Suprapubic skin (tissue), 4 donors: ENCODE results near the gene EIF5A2. TPM values are rescaled to one million over a fixed set of nuclear protein-coding genes. Genes with fewer than 3 reads are reported as not detected.
"Not testable (repeated sequence)": the region's sequence is repeated elsewhere in the genome, so short reads cannot be mapped to it uniquely, and the experiment has no call there.

Experiments used
- DNase-seq, 2 donors: peaks; one replicate each; pipeline ENCODE4 v3.0.0-alpha.2; 2019; ENCODE audit warnings: low spot score in 2 of 2
- H3K27ac ChIP-seq: fragments of 200-600 bp; sonication (generic); one replicate; pipeline ENCODE4 v1.5.1; 2019
- H3K27me3 ChIP-seq: fragments of 200-600 bp; sonication (generic); one replicate; pipeline ENCODE4 v1.5.1; 2019
- H3K36me3 ChIP-seq: fragments of 200-600 bp; sonication (generic); one replicate; pipeline ENCODE4 v1.5.1; 2019
- H3K4me1 ChIP-seq: fragments of 200-600 bp; sonication (generic); one replicate; pipeline ENCODE4 v1.5.1; 2019
- H3K4me3 ChIP-seq: fragments of 200-600 bp; sonication (generic); one replicate; pipeline ENCODE4 v1.5.1; 2019; ENCODE audit warnings: mild to moderate bottlenecking
- H3K9me3 ChIP-seq: fragments of 200-600 bp; sonication (generic); one replicate; pipeline ENCODE4 v1.5.1; 2019
- EP300 ChIP-seq: sonication (generic); formaldehyde crosslinking; IDR thresholded peaks from one replicate; pipeline ENCODE4 v1.6.1; 2017; ENCODE audit warnings: antibody characterized with exemption
- POLR2A ChIP-seq, 2 donors: fragments of 450-650 bp; IDR thresholded peaks; one replicate each; pipeline ENCODE4 v1.6.1; 2017; ENCODE audit warnings: antibody characterized with exemption in 2 of 2, mild to moderate bottlenecking in 2 of 2, moderate library complexity in 2 of 2
- POLR2AphosphoS5 ChIP-seq, 3 donors: sonication (generic); formaldehyde crosslinking; IDR thresholded peaks; one replicate each; pipeline ENCODE4 v1.6.1; 2017; ENCODE audit warnings: antibody characterized with exemption in 3 of 3
- WGBS: methylation state at CpG from one replicate; pipeline ENCODE4 v1.1.5; 2018; 5-methylcytosine and 5-hydroxymethylcytosine counted together
- total RNA-seq, 4 donors: library from RNA; depleted of rRNA; stranded (reverse); fragments of >200 nt; gene quantifications; one replicate each; pipeline ENCODE4 v1.1.0, GENCODE V29; 2016
- TF ChIP-seq, protein P1 (sequence below), 2 donors: fragments of 200-600 bp in 1 of 2; fragments of 450-650 bp in 1 of 2; sonication (generic) in 1 of 2; IDR thresholded peaks; one replicate each; pipeline ENCODE4 v1.5.1; 2016 to 2019; ENCODE audit warnings: antibody characterized with exemption in 2 of 2, mild to moderate bottlenecking in 1 of 2, moderate library complexity in 1 of 2

EIF5A2 gene
- total RNA-seq, 4 donors from 2014 or later: 1.9 to 5.3 (median 3.5) TPM

DNA sequence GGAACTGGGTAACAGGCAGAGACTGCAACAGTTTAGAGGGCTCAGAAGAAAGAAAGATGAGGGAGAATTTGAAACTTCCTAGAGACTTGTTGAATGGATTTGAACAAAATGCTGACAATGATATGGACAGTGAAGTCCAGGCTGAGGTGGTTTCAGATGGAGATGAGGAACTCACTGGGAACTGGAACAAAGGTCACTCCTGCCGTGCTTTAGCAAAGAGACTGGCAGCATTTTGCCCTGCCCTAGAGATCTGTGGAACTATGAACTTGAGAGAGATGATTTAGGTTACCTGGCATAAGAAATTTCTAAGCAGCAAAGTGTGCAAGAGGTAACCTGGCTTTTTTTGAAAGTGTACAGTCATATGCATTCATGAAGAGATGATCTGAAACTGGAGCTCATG lies 11.7 kb downstream of the EIF5A2 start:
- peaks cover 5% of the 10 kb centered on the region for H3K36me3 ChIP-seq
- no peak for DNase-seq
- H3K27ac ChIP-seq: no peak overlapping the region
- TF ChIP-seq POLR2AphosphoS5 (IDR thresholded peaks at IDR 0.05): no peak
- no peak for TF ChIP-seq POLR2A (IDR thresholded peaks at IDR 0.05)
- TF ChIP-seq, protein P1, sequence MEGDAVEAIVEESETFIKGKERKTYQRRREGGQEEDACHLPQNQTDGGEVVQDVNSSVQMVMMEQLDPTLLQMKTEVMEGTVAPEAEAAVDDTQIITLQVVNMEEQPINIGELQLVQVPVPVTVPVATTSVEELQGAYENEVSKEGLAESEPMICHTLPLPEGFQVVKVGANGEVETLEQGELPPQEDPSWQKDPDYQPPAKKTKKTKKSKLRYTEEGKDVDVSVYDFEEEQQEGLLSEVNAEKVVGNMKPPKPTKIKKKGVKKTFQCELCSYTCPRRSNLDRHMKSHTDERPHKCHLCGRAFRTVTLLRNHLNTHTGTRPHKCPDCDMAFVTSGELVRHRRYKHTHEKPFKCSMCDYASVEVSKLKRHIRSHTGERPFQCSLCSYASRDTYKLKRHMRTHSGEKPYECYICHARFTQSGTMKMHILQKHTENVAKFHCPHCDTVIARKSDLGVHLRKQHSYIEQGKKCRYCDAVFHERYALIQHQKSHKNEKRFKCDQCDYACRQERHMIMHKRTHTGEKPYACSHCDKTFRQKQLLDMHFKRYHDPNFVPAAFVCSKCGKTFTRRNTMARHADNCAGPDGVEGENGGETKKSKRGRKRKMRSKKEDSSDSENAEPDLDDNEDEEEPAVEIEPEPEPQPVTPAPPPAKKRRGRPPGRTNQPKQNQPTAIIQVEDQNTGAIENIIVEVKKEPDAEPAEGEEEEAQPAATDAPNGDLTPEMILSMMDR (IDR thresholded peaks at IDR 0.05): no peak
- no peak for TF ChIP-seq EP300
- H3K9me3 ChIP-seq: no peaks in the 10 kb centered on the region
- H3K4me3 ChIP-seq: no peak overlapping the region
- H3K4me1 ChIP-seq: no peaks in the 10 kb centered on the region
- no peaks in the 10 kb centered on the region for H3K27me3 ChIP-seq
- 93% methylated on average over 1 of the region's 1 CpG for WGBS

DNA sequence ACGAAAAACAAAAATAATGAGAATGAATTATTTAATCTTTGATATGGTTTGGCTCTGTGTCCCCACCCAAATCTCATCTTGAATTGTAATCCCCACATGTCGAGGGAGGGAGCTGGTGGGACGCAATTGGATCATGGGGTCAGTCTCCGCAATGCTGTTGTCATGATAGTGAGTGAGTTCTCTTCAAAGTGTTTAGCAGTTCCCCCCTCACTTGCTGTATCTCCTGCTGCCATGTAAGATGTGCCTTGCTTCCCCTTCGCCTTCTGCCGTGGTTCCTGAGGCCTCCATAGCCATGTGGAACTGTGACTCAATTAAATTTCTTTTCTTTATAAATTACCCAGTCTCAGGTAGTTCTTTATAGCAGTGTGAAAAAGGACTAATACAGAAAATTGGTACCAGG lies 12.1 kb downstream of the EIF5A2 start:
- H3K27me3 ChIP-seq, H3K36me3 ChIP-seq, DNase-seq, H3K4me1 ChIP-seq, H3K9me3 ChIP-seq, H3K4me3 ChIP-seq, H3K27ac ChIP-seq: not testable (repeated sequence)
- WGBS: 94% methylated on average over 6 of the region's 6 CpGs

DNA sequence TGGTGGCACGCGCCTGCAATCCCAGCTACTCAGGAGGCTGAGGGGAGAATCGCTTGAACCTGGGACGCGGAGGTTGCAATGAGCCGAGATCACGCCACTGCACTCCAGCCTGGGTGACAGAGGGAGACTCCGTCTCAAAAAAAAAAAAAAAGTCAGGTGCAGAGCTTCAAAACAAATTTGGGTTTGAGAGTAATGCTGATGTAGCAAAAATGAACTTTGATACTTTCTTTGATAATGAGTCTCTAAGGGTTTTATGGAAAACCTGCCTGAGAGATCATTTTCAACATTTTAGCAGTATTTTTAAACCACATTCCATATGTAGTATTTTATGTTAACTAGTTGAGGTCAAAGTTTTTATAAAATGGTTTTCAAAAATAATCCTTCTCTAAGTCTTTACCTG lies 14.5 kb downstream of the EIF5A2 start:
- H3K4me3 ChIP-seq: no peak overlapping the region
- 97% methylated on average over 8 of the region's 8 CpGs for WGBS
- TF ChIP-seq POLR2A (IDR thresholded peaks at IDR 0.05) (no peak), POLR2AphosphoS5 (IDR thresholded peaks at IDR 0.05) (no peak), EP300 (no peak)
- TF ChIP-seq, protein P1 (IDR thresholded peaks at IDR 0.05): no peak
- H3K27ac ChIP-seq: no peak overlapping the region
- H3K36me3 ChIP-seq: peaks cover 5% of the 10 kb centered on the region
- no peaks in the 10 kb centered on the region for H3K27me3 ChIP-seq
- DNase-seq: no peak
- H3K4me1 ChIP-seq: no peaks in the 10 kb centered on the region
- no peaks in the 10 kb centered on the region for H3K9me3 ChIP-seq

DNA sequence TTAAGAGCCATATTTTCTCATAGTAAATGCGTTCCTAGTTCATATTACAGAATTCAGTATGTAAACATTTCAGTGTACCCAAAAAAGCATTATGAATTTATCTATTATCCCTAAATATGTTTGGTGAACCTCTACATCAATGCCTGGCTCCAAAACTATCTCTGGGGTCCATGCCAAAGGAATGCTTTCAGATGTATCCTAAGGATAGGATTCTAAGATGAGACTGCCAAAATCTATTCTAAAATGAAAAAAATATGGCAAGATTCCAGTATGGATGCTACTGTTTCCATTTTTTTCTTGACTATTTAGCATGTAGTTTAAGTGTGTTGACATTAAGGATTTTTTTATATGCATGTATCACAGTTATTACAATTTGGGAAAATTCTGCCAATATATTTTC lies 18.8 kb downstream of the EIF5A2 start:
- TF ChIP-seq EP300 (no peak), POLR2AphosphoS5 (IDR thresholded peaks at IDR 0.05) (no peak)
- 59% methylated on average over 1 of the region's 1 CpG for WGBS
- DNase-seq: no peak

DNA sequence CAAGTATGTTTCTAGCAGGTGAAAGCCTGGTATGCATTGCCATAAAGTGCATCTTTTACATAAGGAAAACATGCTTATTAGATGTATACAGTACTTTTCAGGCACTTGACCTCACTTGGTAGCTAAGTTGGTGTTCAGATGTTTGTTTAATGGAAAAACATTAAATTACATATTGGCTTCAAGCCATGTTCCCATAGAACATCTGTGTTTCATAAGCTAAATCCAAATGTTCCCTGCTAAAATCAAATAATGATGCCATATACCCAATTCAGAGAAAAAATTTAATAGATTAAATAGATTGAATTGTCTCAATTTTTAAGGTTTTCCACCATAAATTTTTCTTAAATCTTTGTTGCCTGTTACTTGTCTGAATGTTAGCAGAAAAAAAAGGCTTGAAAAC lies 19.3 kb downstream of the EIF5A2 start:
- Histone ChIP-seq H3K4me3 (no peak overlapping the region), H3K27ac (no peak overlapping the region), H3K27me3 (no peaks in the 10 kb centered on the region), H3K4me1 (no peaks in the 10 kb centered on the region), H3K9me3 (no peaks in the 10 kb centered on the region), H3K36me3 (no peaks in the 10 kb centered on the region)
- DNase-seq: no peak
- TF ChIP-seq, protein P1 (IDR thresholded peaks at IDR 0.05): no peak
- no peak for TF ChIP-seq POLR2A (IDR thresholded peaks at IDR 0.05)
- TF ChIP-seq EP300: no peak
- TF ChIP-seq POLR2AphosphoS5 (IDR thresholded peaks at IDR 0.05): no peak

More for the DNA sequence above, 18.8 kb downstream of the EIF5A2 start:
- Histone ChIP-seq H3K4me1 (no peaks in the 10 kb centered on the region), H3K27ac (no peak overlapping the region), H3K36me3 (no peaks in the 10 kb centered on the region), H3K27me3 (no peaks in the 10 kb centered on the region), H3K4me3 (no peak overlapping the region), H3K9me3 (no peaks in the 10 kb centered on the region)

DNA sequence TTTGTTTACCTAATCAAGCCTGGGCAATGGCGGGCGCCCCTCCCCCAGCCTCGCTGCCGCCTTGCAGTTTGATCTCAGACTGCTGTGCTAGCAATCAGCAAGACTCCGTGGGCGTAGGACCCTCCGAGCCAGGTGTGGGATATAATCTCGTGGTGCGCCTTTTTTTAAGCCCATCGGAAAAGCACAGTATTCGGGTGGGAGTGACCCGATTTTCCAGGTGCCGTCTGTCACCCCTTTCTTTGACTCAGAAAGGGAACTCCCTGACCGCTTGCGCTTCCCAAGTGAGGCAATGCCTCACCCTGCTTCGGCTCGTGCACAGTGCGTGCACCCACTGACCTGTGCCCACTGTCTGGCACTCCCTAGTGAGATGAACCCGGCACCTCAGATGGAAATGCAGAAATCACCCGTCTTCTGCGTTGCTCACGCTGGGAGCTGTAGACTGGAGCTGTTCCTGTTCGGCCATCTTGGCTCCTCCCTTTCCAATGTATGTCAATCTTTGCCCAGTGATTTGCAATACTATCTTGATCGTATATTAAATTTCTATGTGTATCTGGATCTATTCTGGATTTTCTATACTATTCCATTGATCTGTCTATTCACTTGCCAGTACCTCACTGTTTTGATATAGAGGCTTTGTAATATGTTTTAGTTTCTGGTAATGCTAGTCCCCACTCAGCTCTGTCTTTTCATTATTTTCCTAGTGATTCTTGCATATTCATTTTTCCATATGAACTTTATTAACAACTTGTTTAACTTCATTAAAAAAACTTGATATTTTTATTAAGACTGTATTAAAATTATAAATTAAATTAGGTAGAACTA lies 24.1 kb downstream of the EIF5A2 start:
- DNase-seq, H3K36me3 ChIP-seq, H3K9me3 ChIP-seq, H3K4me1 ChIP-seq, H3K4me3 ChIP-seq, H3K27ac ChIP-seq, H3K27me3 ChIP-seq: not testable (repeated sequence)
- 86% methylated on average over 19 of the region's 24 CpGs for WGBS

DNA sequence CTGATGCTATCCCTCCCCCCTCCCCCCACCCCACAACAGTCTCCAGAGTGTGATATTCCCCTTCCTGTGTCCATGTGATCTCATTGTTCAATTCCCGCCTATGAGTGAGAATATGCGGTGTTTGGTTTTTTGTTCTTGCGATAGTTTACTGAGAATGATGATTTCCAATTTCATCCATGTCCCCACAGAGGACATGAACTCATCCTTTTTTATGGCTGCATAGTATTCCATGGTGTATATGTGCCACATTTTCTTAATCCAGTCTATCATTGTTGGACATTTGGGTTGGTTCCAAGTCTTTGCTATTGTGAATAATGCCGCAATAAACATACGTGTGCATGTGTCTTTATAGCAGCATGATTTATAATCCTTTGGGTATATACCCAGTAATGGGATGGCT lies 29.7 kb downstream of the EIF5A2 start:
- not testable (repeated sequence) for H3K4me3 ChIP-seq, H3K27ac ChIP-seq, H3K9me3 ChIP-seq, H3K27me3 ChIP-seq, DNase-seq, H3K4me1 ChIP-seq, H3K36me3 ChIP-seq
- WGBS: 97% methylated on average over 3 of the region's 5 CpGs

DNA sequence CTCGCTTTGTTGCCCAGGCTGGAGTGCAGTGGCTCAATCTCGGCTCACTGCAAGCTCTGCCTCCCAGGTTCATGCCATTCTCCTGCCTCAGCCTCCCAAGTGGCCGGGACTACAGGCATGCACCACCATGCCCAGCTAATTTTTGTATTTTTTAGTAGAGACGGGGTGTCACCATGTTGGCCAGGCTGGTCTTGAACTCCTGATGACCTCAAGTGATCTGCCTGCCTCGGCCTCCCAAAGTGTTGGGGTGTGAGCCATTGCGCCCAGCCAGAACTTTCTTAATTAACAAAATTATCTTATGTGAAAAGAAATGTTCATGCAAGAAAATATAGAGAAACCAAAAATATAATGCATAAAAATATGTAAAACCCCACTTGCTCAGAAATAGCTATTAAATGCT lies 31.1 kb downstream of the EIF5A2 start:
- not testable (repeated sequence) for H3K27ac ChIP-seq, DNase-seq, H3K27me3 ChIP-seq, H3K36me3 ChIP-seq, H3K4me1 ChIP-seq, H3K4me3 ChIP-seq, H3K9me3 ChIP-seq
- 94% methylated on average over 6 of the region's 6 CpGs for WGBS
